Measurements from ENCODE around the gene DPCD. TPM values are rescaled to one million over a fixed set of nuclear protein-coding genes. Genes with fewer than 3 reads are reported as not detected.

Gene DPCD
- total and polyA plus RNA-seq, 10 of the 15 experiments (the other 5 are each of a cell fraction or from before 2014, with no cell fraction given): 9.7 to 50.9 (median 26.3) TPM

DNA sequence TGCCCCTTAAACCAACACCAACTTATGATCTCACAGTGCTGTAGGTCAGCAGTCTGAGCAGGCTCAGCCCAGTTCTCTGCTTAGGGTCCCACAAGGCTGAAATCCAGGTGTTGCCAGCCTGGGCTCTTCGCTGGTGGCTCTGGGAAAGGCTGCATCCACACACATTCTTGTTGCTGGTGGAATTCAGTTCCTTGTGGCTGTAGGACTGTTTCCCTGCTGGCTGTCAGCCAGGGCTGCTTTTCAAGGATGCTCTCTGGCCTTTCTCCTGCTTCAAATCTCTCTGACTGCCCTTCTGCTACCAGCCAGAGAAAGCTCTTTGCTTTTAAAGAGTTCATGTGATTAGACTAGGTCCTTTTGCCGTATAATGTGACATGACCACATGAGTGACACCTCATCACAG, 15.3 kb upstream of the DPCD start:
- TF ChIP-seq, protein P1, sequence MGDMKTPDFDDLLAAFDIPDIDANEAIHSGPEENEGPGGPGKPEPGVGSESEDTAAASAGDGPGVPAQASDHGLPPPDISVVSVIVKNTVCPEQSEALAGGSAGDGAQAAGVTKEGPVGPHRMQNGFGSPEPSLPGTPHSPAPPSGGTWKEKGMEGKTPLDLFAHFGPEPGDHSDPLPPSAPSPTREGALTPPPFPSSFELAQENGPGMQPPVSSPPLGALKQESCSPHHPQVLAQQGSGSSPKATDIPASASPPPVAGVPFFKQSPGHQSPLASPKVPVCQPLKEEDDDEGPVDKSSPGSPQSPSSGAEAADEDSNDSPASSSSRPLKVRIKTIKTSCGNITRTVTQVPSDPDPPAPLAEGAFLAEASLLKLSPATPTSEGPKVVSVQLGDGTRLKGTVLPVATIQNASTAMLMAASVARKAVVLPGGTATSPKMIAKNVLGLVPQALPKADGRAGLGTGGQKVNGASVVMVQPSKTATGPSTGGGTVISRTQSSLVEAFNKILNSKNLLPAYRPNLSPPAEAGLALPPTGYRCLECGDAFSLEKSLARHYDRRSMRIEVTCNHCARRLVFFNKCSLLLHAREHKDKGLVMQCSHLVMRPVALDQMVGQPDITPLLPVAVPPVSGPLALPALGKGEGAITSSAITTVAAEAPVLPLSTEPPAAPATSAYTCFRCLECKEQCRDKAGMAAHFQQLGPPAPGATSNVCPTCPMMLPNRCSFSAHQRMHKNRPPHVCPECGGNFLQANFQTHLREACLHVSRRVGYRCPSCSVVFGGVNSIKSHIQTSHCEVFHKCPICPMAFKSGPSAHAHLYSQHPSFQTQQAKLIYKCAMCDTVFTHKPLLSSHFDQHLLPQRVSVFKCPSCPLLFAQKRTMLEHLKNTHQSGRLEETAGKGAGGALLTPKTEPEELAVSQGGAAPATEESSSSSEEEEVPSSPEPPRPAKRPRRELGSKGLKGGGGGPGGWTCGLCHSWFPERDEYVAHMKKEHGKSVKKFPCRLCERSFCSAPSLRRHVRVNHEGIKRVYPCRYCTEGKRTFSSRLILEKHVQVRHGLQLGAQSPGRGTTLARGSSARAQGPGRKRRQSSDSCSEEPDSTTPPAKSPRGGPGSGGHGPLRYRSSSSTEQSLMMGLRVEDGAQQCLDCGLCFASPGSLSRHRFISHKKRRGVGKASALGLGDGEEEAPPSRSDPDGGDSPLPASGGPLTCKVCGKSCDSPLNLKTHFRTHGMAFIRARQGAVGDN (IDR thresholded peaks at IDR 0.05): no peak
- TF ChIP-seq BMI1 (IDR thresholded peaks at IDR 0.05; ENCODE audit: borderline replicate concordance): no peak
- no peak for TF ChIP-seq IRF4 (IDR thresholded peaks at IDR 0.05; ENCODE audit: low read depth, low read length)
- no peak for TF ChIP-seq EED (IDR thresholded peaks at IDR 0.05; ENCODE audit: low read depth)
- TF ChIP-seq SMC3 (IDR thresholded peaks at IDR 0.05; ENCODE audit: borderline replicate concordance, low read length): no peak
- TF ChIP-seq, protein P2, sequence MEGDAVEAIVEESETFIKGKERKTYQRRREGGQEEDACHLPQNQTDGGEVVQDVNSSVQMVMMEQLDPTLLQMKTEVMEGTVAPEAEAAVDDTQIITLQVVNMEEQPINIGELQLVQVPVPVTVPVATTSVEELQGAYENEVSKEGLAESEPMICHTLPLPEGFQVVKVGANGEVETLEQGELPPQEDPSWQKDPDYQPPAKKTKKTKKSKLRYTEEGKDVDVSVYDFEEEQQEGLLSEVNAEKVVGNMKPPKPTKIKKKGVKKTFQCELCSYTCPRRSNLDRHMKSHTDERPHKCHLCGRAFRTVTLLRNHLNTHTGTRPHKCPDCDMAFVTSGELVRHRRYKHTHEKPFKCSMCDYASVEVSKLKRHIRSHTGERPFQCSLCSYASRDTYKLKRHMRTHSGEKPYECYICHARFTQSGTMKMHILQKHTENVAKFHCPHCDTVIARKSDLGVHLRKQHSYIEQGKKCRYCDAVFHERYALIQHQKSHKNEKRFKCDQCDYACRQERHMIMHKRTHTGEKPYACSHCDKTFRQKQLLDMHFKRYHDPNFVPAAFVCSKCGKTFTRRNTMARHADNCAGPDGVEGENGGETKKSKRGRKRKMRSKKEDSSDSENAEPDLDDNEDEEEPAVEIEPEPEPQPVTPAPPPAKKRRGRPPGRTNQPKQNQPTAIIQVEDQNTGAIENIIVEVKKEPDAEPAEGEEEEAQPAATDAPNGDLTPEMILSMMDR (IDR thresholded peaks at IDR 0.05 in 2 of 3, conservative IDR thresholded peaks at IDR 0.05 in 1 of 3; ENCODE audit: control insufficient read depth in 2 of 3, extremely low read depth in 1 of 3, insufficient read depth in 1 of 3, low read depth in 3 of 3, low read length in 3 of 3): no peak
- TF ChIP-seq EZH2 (IDR thresholded peaks at IDR 0.05; ENCODE audit: borderline replicate concordance, control insufficient read depth, low read depth, low read length): no peak
- no peak for TF ChIP-seq NFXL1 (IDR thresholded peaks at IDR 0.05; ENCODE audit: borderline replicate concordance)
- no peak for TF ChIP-seq TARDBP (IDR thresholded peaks at IDR 0.05; ENCODE audit: borderline replicate concordance)
- H3K9ac ChIP-seq (ENCODE audit: control insufficient read depth, insufficient read depth, low read length): no peak overlapping the region
- no peak overlapping the region for H3K4me3 ChIP-seq
- no peak for DNase-seq (ENCODE audit: low read depth, low spot score)
- no peak overlapping the region for H2AFZ ChIP-seq (ENCODE audit: control insufficient read depth, low read depth, low read length)
- H3K4me2 ChIP-seq (ENCODE audit: control insufficient read depth, insufficient read depth): no peak overlapping the region
- no peak for ATAC-seq
- H3K27ac ChIP-seq (ENCODE audit: control insufficient read depth, insufficient read depth): no peak overlapping the region
- no peaks in the 10 kb centered on the region for H3K79me2 ChIP-seq (ENCODE audit: control insufficient read depth, insufficient read depth, low read length)
- H3K36me3 ChIP-seq (ENCODE audit: control insufficient read depth in 2 of 2, insufficient read depth in 2 of 2, low read length in 1 of 2): no peaks in the 10 kb centered on the region
- in situ Hi-C loops (cut with MboI) (loop anchor here (5.0 kb wide), 2 partner anchors 295 to 360 kb away; no protein-coding TSS in a partner anchor), intact Hi-C loops (cut with micrococcal nuclease; ENCODE audit: unreplicated experiment) (loop anchor here (5.0 kb wide), 1 partner anchor 300 kb away; no protein-coding TSS in a partner anchor)
- no peak for FAIRE-seq
- no peaks in the 10 kb centered on the region for H3K9me3 ChIP-seq (replicated peaks; ENCODE audit: control insufficient read depth, insufficient read depth, low read length)
- WGBS (ENCODE audit: insufficient coverage, insufficient replicate concordance, low lambda C conversion rate, missing lambda C conversion rate): 57% methylated on average over 2 of the region's 2 CpGs
- SMC1A ChIA-PET (ENCODE audit: uncharacterized antibody, unreplicated experiment): interaction anchor here (1.8 kb wide), 1 partner anchor 13 kb away, joined by 5 read pairs; no protein-coding TSS in a partner anchor
- H4K20me1 ChIP-seq (ENCODE audit: control insufficient read depth, insufficient read depth): no peaks in the 10 kb centered on the region
- RAD21 ChIA-PET (ENCODE audit: unreplicated experiment): interaction anchor here (1.5 kb wide), 1 partner anchor 271 kb away, joined by 6 read pairs; no protein-coding TSS in a partner anchor
- H3K4me1 ChIP-seq (ENCODE audit: control insufficient read depth, insufficient read depth, low read length): no peaks in the 10 kb centered on the region
- no TSS peak for BruUV-seq (replicated peaks)
- CTCF ChIA-PET: no interaction called here
- POLR2A ChIA-PET: no interaction called here
- H3K27me3 ChIP-seq (replicated peaks in 1 of 2; ENCODE audit: control insufficient read depth in 2 of 2, insufficient read depth in 2 of 2, low read length in 1 of 2): no peaks in the 10 kb centered on the region

All from GM12878 (cell line).